WERI-Rb-1 (cell line): ENCODE results near the gene TFDP2.

Experiments
- DNase-seq: peaks from one replicate; pipeline ENCODE4 v3.0.0-alpha.2; 2020
- H3K27ac ChIP-seq: fragments of 250-450 bp; sonication (Bioruptor Pico); 2 replicates; pipeline ENCODE4 v1.5.1; 2020; ENCODE audit warnings: mild to moderate bottlenecking, moderate library complexity
- H3K27me3 ChIP-seq: fragments of 250-450 bp; sonication (Bioruptor Pico); 2 replicates; pipeline ENCODE4 v1.5.1; 2021; ENCODE audit warnings: mild to moderate bottlenecking, low read depth, moderate library complexity; ENCODE audit not compliant: insufficient read depth, severe bottlenecking
- H3K36me3 ChIP-seq: fragments of 250-450 bp; sonication (Bioruptor Pico); 2 replicates; pipeline ENCODE4 v1.5.1; 2020; ENCODE audit warnings: mild to moderate bottlenecking, moderate library complexity
- H3K4me3 ChIP-seq: 2 replicates; pipeline ENCODE4 v1.5.1; 2011; ENCODE audit warnings: low read depth, mild to moderate bottlenecking, control low read depth, low read length
- H3K9me3 ChIP-seq: fragments of 250-450 bp; sonication (Bioruptor Pico); 2 replicates; pipeline ENCODE4 v1.5.1; 2021; ENCODE audit warnings: mild to moderate bottlenecking, moderate library complexity; ENCODE audit not compliant: severe bottlenecking
- TF ChIP-seq, protein P1 (sequence below): IDR thresholded peaks from 2 replicates; pipeline ENCODE4 v1.5.1; 2011; ENCODE audit warnings: low read depth, mild to moderate bottlenecking, control low read depth, inconsistent platforms, low read length

TFDP2 gene

DNA sequence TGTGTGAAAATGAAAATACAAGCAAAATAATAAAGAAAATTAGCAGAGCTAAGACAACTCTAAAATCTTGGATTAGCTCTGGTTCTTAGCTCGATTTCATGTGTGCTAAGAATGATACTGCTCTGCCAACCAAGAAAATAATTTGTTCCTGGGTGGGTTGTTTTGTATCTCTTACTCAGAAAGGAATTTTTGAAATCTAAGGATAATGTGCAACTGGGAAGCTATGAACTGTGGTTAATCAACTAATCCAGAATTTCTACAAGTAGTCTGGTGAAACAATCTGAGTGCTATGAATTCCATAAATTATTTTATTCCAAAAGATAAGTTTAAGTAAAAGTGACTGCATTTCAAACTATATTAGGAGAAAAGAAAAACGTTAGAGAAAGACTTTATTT lies 92.0 kb downstream of the TFDP2 start:
- Histone ChIP-seq H3K27me3 (no peaks in the 10 kb centered on the region), H3K9me3 (no peaks in the 10 kb centered on the region)
- TF ChIP-seq, protein P1, sequence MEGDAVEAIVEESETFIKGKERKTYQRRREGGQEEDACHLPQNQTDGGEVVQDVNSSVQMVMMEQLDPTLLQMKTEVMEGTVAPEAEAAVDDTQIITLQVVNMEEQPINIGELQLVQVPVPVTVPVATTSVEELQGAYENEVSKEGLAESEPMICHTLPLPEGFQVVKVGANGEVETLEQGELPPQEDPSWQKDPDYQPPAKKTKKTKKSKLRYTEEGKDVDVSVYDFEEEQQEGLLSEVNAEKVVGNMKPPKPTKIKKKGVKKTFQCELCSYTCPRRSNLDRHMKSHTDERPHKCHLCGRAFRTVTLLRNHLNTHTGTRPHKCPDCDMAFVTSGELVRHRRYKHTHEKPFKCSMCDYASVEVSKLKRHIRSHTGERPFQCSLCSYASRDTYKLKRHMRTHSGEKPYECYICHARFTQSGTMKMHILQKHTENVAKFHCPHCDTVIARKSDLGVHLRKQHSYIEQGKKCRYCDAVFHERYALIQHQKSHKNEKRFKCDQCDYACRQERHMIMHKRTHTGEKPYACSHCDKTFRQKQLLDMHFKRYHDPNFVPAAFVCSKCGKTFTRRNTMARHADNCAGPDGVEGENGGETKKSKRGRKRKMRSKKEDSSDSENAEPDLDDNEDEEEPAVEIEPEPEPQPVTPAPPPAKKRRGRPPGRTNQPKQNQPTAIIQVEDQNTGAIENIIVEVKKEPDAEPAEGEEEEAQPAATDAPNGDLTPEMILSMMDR = no peak

DNA sequence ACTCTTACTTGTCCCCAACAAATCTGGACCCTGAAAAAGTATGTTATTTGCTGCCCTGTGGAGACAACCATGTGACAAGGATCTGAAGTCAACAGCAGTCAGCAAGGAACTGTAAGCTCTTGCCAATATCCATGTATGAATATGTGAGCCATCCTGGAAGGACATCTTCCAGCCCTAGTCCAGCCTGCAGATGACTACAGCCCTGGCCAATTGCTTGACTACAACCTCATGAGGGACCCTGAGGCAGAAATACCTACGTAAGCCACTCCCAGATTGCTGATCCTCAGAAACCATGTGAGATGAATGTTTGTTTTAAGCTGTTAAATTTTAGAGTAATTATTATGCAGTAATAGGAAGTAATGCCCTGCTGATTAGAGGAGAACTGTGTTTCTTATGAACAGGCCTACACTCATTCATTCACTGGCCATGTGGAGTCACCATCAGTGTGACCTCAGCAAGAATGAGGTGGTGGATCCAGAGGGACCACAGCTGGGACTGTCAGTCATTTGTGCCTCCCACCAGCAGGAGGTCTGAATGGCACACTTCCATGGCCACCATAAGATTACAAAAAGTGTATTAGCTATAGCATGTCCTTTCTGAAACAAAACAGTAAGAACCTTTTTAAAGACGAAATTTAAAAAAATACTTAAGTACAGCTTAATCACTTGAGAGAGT lies 92.6 kb downstream of the TFDP2 start:
- TF ChIP-seq, protein P1 = no peak
- H3K9me3 ChIP-seq = no peaks in the 10 kb centered on the region
- H3K36me3 ChIP-seq = no peaks in the 10 kb centered on the region
- no peak overlapping the region for H3K4me3 ChIP-seq
- DNase-seq = no peak
- no peak overlapping the region for H3K27ac ChIP-seq
- H3K27me3 ChIP-seq = no peaks in the 10 kb centered on the region

More for the DNA sequence above, 92.0 kb downstream of the TFDP2 start:
- Histone ChIP-seq H3K36me3 (no peaks in the 10 kb centered on the region), H3K27ac (no peak overlapping the region), H3K4me3 (no peak overlapping the region)
- DNase-seq = no peak

DNA sequence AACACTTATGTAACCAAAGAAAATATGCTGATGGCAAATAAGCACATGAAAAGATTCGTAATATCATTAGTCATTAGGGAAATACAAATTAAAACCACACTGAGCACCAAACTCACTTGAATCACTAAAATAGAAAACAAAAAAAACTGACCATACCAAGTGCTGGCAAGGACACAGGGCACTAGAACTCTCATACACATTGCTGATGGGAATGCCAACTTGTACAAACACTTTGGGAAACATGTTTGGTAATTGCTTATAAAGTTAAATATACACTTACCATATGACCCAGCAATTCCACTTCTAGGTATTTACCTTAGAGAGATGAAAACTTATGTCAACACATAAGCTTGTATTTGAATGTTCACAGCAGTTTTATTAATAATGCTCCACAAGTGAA lies 95.5 kb downstream of the TFDP2 start:
- Histone ChIP-seq H3K27ac (no peak overlapping the region), H3K27me3 (no peaks in the 10 kb centered on the region), H3K4me3 (no peak overlapping the region), H3K36me3 (no peaks in the 10 kb centered on the region), H3K9me3 (no peaks in the 10 kb centered on the region)
- TF ChIP-seq, protein P1 = no peak
- DNase-seq = no peak

DNA sequence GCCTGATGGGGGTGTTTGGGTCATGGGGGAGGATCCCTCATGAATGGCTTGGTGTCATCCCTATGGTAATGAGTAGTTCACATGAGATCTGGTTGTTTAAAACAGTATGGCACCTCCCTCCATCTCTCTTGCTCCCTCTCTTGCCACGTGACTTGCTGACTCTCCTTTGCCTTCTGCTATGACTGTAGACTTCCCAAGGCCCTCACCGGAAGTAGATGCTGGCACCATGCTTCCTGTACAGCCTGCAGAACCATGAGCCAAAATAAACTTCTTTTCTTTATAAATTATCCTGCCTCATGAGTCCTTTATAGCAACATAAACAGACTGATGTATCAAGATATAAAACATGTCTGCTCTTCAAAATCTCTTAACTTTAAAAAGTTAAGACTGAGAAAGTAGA lies 96.1 kb downstream of the TFDP2 start:
- no peaks in the 10 kb centered on the region for H3K36me3 ChIP-seq
- TF ChIP-seq, protein P1 = no peak
- no peaks in the 10 kb centered on the region for H3K27me3 ChIP-seq
- no peaks in the 10 kb centered on the region for H3K9me3 ChIP-seq
- DNase-seq = no peak
- H3K27ac ChIP-seq = no peak overlapping the region
- no peak overlapping the region for H3K4me3 ChIP-seq

DNA sequence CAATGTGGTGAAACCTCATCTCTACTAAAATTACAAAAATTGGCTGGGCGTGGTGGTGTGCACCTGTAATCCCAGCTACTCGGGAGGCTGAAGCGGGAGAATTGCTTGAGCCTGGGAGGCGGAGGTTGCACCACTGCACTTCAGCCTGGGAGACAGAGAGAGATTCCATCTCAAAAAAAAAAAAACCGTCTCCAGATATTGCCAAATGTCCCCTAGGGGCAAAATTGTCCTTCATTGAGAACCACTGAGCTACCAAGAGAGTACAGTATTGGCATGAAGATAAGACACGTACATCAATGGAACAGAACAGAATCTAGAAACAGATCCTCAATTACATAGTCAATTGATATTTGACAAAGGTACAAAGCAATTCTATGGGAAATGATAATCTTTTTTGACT lies 98.0 kb downstream of the TFDP2 start:
- H3K36me3 ChIP-seq = no peaks in the 10 kb centered on the region
- DNase-seq = no peak
- no peaks in the 10 kb centered on the region for H3K9me3 ChIP-seq
- H3K27me3 ChIP-seq = no peaks in the 10 kb centered on the region
- H3K27ac ChIP-seq = no peak overlapping the region
- no peak overlapping the region for H3K4me3 ChIP-seq
- TF ChIP-seq, protein P1 = no peak

DNA sequence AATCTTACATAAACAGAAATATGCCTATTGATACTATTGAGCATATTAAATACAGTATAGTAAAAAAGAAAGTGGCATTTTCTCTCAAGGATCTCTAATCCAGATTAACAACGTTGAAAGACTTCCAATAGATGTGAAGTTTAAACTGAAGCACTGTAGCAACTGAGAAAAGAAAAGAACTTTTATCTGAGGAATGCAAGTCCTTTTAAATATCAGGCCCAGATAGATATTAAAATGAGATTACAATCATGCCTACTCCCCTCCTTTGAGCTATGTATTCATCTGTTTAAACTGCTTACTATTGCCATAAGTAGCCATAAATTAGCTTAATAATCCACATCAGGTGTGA lies 102.3 kb downstream of the TFDP2 start:
- no peak for DNase-seq
- Histone ChIP-seq H3K27me3 (no peaks in the 10 kb centered on the region), H3K9me3 (no peaks in the 10 kb centered on the region), H3K27ac (no peak overlapping the region), H3K4me3 (no peak overlapping the region), H3K36me3 (no peaks in the 10 kb centered on the region)
- TF ChIP-seq, protein P1 = no peak
